GM21526 (cell line): ENCODE data around the gene SORBS1.
"Not testable (repeated sequence)": the region's sequence is repeated elsewhere in the genome, so short reads cannot be mapped to it uniquely, and the experiment has no call there.

Experiments used
- ATAC-seq: cut with Tn5 transposase; IDR thresholded peaks from one replicate; pipeline ENCODE4 v1.9.1; 2021; ENCODE audit warnings: moderate library complexity; ENCODE audit not compliant: unreplicated experiment, low FRiP score

The SORBS1 gene

GRCh38 chr10:95469251-95469650, 91.9 kb downstream of the SORBS1 start:
- ATAC-seq = no peak

GRCh38 chr10:95467642-95468041, 93.5 kb downstream of the SORBS1 start:
- ATAC-seq = not testable (repeated sequence)

GRCh38 chr10:95467162-95467599, 94.0 kb downstream of the SORBS1 start:
- no peak for ATAC-seq

GRCh38 chr10:95466436-95466835, 94.7 kb downstream of the SORBS1 start:
- no peak for ATAC-seq

GRCh38 chr10:95464280-95464679, 96.9 kb downstream of the SORBS1 start:
- ATAC-seq = no peak

GRCh38 chr10:95462740-95463667, 98.2 kb downstream of the SORBS1 start:
- ATAC-seq = no peak

- no peak for ATAC-seq
These were observed 99.6 kb downstream of the SORBS1 start for GRCh38 chr10:95461611-95462010.

- ATAC-seq = no peak
These were observed 101.6 kb downstream of the SORBS1 start for GRCh38 chr10:95459446-95460045.

GRCh38 chr10:95458871-95459270, 102.3 kb downstream of the SORBS1 start:
- ATAC-seq = no peak

- no peak for ATAC-seq
These were observed 103.2 kb downstream of the SORBS1 start for GRCh38 chr10:95458014-95458413.

GRCh38 chr10:95457319-95457886, 103.8 kb downstream of the SORBS1 start:
- no peak for ATAC-seq

- no peak for ATAC-seq
These were observed 104.7 kb downstream of the SORBS1 start for GRCh38 chr10:95456516-95456915.

- ATAC-seq = no peak
These were observed 106.2 kb downstream of the SORBS1 start for GRCh38 chr10:95454940-95455339.

GRCh38 chr10:95454356-95454755, 106.8 kb downstream of the SORBS1 start:
- ATAC-seq = no peak

- ATAC-seq = no peak
These were observed 109.3 kb downstream of the SORBS1 start for GRCh38 chr10:95451568-95452524.

GRCh38 chr10:95451150-95451549, 110.0 kb downstream of the SORBS1 start:
- ATAC-seq = no peak

GRCh38 chr10:95450188-95450587, 111.0 kb downstream of the SORBS1 start:
- ATAC-seq = no peak

GRCh38 chr10:95447685-95448084, 113.5 kb downstream of the SORBS1 start:
- no peak for ATAC-seq

GRCh38 chr10:95445837-95446486, 115.2 kb downstream of the SORBS1 start:
- no peak for ATAC-seq
